Fibroblast of skin of back (primary cell): ENCODE measurements around the gene FMO1.
A peak's percentile ranks its signal among the peaks of the same experiment; 100 is the strongest.

Experiments
- DNase-seq: peaks from one replicate; pipeline ENCODE4 v3.0.0-alpha.2; 2013

The FMO1 gene

DNA sequence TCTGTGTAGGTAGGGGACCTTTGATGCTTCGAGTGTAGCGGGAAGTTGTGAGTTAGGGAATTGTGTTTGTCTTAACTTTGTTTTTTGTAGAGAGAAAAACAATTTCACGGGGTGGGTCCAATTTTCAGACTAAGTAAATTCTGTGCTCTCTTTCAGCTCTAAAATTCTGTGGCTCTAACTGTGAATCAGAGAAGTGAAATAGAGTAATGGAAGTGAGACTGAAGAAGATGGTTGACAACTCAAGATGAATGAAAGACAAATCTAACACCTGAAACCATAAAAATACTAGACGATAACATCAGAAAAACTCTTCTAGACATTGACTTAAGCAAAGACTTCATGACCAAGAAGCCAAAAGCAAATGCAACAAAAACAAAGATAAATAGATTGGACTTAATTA lies 4.4 kb upstream of the FMO1 start:
- no peak for DNase-seq

DNA sequence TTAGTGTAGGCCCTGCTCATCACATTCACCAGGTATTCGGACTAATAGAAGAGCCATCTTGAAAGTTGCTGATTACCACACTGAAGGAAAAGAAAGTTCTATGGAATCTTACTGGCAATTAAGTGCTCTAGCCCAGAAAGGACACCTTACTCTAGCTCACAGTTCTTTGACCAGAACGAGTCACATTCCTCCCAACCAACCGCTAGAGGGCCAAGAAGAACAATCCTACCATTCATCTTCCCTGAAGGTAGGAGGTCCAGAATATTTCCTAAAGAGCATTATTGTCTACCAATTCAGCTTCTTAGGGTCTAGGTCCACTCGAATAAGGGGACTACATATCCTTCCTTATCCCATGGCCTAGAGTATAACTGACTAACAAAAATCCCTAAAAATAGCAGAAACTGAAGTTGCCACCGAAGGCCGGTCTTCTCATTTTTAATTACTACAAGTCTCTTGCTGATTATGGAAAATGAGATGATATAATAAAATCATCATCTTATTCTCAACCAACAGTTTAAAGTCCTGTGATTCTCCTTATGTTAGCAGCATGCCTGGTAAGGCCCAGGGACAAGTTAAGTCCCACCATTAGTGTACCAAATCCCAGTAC lies 2.7 kb upstream of the FMO1 start:
- peak; percentile 44 for DNase-seq

DNA sequence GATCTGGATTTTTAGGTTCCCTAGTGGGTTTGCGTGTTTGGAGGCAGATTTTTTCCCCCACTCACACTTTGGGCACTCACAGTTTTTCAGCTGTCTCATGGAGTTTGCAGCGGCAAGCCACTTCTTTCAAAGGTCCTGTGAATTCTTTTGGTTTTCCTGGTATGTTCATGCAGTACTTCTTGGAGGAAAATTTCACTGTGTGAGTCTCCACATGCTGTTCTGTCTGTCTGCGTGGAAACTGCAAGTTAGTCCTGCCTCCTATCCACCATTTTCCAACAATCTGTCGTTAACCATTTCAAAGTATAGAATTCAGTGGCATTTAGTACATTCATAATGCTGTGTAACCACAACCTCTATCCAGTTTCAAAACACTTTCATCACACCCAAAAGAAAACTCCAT lies 793 bp upstream of the FMO1 start:
- DNase-seq = peak; percentile 20

DNA sequence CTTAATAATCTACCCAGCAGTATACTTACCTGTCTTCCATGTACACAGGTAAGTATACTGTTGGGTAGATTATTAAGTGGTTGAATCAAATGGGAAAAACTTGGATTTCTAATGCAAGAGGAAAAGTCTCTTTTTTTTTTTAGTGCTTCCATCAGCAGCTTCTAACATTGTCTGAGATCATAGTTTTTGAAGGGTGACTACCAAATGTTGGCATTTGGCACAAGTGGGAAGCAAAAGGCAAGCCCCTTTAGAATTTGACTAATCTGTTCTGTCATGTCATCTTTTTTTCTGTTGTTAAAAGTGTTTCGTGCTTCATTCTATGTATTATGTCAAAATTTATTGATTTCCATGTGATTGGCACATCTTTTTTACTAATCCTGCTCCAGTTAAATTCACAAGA lies 547 bp downstream of the FMO1 start:
- DNase-seq = peak; percentile 13

DNA sequence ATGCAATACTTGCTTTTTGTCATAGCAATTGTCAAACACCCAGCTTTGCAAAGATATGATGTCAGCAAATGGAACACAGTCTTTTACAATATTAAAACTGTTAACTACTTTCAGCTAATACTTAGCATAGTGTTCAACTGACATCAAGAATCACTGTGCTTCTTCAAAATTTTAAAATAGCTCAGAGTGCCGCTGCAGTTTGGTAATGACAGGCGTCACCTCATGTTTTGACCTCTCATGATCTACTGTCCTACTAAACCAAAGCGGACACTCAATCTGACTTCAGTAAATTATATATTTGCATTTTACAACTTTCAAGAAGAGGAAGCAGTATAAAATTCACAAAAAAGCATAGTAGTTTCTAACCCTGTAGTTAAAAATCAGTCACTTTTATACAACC lies 2.0 kb downstream of the FMO1 start:
- DNase-seq = no peak

DNA sequence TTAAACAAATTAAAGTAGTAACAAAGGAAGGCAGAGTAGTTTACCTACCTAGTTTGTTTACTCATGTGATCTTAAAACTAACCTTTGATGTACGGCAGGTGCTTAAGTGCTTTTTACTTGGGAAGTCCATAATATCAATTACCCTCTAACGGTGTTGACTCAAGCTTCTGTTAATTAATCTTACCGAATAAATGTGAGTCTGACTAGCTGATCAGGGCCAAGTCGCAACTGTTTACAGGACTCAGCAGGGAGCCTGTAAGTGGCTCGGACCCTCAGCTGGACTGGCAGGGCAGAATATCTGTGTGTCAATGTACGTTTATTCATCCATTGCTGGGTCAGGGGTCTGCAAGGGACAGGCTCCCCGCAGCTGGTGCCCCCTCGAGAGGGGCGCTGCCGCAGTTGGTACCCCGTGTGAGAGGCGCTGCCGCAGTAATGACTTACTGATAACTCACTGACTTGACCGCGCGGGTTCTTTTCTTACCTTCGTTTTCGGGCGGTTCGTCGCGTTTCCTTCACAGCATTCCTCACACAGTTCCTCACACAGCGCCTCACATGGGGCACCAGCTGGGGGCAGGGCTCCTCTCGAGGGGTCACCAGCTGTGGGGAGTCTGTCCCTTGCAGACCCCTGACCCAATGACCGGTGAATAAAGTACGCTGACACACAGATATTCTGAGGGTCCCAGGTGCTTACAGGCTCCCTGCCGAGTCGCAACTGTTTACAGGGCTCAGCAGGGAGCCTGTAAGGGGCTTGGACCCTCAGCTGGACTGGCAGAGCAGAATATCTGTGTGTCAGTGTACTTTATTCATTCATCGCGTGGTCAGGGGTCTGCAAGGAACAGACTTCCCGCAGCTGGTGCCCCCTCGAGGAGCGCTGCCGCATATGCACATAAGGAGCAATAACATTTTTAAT lies 3.0 kb downstream of the FMO1 start:
- DNase-seq = peak; percentile 36

DNA sequence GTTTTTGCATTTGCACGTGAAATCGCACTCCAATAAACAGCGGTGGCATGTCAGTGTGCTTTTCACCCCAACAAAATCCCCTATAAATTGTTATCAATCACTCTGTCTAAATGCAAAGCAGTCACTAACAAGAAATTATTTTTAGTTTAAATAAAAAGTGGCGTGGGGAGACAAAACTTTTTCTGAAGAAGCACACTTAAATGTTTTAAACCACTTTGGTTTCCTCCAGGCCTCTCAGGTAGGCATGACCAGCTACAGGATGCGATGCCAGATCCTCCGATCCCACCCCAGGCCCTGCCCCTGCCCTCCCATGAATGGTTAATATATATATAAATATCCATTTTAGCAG lies 3.6 kb downstream of the FMO1 start:
- no peak for DNase-seq

DNA sequence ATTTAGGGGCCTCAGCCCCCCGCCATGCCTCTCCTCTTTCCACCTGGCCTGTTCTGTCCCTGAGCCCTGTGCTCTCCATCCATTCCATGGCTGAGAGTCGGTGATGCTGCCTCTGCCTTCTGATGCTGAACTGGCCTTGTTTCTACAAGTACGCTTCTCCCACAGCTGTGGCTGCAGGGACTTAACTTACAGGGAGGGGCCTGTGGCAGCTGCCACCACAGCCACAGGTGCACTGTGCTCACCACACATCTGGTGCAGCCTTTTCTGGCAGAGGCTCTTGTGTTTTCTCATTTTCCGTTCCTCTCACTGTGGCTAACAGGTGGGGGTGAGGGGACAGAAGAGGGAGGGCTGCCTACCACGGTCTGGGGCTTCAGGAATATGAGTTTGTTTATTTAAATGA lies 4.2 kb downstream of the FMO1 start:
- no peak for DNase-seq

DNA sequence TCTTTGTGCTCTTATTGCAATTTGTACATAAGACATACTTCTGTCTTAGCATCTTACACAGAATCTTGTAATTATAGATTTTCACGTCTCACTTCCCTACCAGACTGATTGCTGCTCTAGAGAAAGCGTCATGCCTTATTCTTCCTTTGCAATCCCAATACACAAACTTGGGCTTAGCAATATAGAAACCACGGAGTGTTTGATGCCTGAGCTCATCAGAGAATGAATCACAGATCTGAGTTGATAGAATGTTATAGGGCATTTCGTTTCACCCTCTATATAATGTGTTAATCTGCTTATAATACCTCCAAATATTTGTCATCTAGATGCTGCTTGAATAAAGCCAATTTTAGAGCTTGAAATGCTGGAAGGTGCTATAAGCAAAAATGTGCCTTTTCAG lies 6.6 kb downstream of the FMO1 start:
- DNase-seq = peak; percentile 54

DNA sequence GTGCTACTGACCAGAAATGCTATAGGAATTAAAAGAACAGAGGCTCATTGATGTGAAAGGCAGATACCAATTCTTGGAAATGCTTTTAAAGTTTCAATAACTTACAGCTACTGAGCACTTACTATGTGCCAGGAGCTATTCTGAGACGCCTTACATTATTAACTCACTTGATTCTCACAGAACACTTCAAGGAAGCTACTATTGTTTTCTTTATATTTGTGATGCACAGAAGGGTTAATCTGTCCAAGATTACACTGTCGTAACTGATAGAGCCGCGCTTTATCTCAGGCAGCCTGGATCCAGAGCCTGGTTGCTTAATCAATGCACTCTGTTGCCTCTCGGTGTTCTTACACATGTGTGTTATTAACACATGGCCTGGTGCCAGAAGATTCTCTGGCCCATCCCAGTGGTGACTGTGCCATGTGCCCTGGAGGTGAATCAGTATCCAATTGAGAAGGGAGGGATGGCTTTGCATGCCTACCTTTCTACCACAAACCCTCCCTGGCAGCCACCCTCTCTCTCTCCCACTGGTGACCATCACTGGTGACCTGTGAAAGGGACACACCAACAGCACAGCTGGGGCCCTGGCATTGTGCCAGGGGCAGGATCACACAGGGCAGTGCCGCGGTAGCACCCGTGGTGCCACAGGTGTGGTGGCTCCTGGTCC lies 8.8 kb downstream of the FMO1 start:
- peak; percentile 23 for DNase-seq

DNA sequence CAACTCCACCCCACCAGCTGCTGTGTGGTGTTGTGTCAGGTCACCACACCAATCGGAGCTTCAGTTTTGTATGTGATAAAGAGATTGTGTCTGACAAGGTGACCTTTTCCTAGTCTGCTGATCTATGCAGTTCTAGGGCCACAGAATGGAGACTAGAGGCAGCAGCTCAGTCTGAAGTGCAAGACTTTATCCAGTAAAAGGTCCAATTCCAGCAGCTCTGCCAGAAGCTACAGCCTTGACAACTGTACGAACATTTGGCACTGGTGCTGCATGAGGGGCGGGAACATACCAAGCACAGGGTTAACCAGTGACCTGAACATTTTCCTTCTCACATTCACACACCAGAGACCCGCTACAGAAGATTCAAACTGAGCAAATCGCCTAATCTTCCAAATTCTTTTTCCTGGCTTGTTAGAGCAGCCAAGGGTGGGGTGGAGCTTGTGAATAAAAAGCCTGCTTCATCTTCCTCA lies 9.3 kb downstream of the FMO1 start:
- DNase-seq = no peak

DNA sequence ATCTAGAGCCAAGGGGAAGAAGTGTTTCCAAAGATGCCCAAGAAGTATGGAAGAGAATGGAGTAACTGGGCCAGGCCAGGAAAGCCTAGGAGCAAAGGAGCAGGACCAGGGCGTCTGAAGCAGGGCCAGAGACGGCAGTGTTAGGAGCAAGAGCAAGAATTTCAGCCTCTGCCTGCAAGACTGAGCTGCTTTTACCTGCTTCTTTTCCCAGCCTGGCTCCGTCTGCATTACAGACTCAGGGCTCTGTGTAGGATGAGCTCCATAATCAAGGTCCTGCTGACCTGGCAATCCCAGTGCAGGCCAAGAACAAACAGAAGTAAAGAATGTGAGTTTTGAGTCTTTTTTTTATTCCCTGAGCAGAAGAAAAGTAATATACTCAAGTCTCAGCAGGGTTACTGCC lies 10.1 kb downstream of the FMO1 start:
- no peak for DNase-seq

DNA sequence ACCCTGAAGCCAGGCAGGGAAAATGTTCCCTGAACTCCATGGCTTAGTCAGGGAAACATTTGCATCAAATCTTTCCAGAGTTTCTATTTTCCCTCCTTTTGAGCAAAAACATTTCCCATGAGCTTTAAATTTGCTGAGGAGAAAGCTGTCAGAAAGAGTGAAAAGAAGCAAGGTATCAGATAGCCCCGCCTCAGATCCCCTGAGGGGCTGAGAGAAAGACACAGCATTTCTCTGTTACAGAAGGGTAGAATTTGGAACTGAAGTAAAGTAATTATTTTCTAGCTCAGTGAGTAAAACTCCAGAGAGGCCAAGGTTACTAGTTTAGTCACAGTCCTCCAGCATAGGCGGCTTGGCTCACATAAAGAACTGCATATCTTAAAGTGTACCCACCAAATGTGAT lies 10.6 kb downstream of the FMO1 start:
- no peak for DNase-seq

DNA sequence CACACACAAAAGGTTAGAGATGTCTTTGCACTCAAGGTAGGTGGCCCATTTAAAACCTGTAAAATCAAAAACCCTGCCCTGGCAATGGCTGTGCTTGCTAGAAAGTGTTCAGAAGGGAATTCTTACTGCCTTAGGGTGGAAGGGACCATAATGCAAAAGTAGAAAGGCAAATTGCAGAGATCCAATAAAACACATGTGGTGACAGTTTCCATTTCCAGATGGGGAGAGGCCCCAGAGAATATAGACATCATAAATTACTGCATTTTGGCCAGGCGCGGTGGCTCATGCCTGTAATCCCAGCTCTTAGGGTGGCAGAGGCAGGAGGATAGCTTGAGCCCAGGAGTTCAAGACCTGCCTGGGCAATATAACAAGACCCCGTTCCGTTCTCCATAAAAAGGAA lies 13.0 kb downstream of the FMO1 start:
- no peak for DNase-seq

DNA sequence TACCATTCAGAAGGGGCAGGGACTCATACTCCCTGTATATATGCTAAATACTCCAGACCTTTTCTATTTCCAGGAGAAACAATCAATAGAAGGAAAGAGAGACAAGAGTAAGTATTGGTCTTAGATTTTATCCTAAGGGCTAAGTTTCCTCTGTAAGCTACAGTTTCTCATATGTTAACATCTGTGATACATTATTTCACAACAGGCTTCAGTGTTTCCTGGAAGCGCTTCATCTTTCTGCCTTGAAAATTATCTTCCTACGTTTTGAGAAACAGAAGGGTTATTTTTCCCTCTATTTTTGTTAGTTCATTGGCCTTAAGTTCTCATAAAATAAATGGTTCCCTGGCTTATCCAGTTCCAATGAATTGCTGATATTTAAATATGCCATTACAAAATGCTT lies 15.6 kb downstream of the FMO1 start:
- no peak for DNase-seq

DNA sequence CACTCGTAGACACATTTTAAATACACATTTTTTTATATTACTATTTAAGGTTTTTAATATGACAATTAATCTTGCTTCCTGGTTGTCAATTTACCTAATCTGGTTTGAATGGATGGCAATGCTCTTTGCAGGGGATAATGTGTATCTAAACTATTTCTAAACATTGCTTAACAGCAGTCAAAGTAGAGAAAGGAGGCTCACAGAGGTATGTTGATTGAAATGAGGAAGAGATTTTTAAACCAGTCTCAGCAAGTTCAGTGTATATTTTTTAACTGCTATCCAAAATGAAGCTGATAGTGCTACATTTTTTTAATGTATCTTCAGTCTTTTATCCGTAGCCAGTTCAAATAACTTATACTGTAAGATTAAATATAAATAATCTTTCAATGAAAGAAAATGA lies 17.4 kb downstream of the FMO1 start:
- DNase-seq = no peak

DNA sequence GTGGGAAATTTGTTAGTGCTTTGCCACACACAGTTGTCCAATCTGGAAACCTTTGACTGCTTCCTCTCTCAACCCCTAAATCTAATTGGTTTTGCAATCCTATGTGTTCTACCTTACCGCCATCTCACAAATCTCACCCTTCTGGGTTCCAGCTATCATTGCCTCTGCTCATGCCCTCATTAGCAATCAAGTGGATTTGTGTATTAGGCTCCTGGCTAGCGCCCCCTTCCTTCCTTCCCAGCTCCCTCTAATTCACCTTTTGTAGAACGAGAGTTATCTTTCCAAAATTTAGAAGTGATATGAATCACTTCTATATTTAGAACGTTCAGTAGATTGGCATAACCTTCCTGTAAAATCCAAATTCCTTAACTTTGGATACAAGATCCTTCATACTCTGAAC lies 18.6 kb downstream of the FMO1 start:
- DNase-seq = no peak

DNA sequence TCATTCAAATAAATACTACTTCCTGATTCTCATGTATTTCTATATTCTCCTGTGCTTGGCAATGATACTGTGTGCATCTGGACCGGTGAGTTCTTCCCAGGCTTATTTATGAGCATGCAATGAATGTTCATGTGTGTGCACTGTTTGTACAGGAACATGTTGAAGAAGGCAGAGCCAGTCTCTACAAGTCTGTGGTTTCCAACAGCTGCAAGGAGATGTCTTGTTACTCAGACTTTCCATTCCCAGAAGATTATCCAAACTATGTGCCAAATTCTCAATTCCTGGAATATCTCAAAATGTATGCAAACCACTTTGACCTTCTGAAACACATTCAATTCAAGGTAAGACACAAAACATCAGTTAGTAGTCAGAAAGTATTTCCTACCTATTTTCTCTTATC lies 19.1 kb downstream of the FMO1 start:
- peak; percentile 37 for DNase-seq

DNA sequence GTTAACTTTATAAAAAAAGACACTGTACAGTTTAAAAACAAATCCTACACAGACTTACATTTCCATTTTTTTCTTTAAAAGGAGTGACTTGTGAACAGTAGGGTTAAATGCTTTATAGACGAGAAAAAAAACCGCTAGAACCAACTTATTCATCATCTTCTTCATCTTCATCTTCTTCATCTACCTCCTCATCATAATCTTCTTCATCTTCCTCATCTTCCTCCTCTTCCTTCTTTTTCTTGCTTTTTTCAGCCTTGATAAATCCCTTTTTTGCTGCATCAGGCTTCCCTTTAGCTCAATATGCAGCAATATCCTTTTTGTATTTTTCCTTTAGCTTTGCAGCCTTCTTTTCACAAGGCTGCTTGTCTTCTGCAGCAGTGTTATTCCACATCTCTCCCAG lies 22.5 kb downstream of the FMO1 start:
- no peak for DNase-seq

DNA sequence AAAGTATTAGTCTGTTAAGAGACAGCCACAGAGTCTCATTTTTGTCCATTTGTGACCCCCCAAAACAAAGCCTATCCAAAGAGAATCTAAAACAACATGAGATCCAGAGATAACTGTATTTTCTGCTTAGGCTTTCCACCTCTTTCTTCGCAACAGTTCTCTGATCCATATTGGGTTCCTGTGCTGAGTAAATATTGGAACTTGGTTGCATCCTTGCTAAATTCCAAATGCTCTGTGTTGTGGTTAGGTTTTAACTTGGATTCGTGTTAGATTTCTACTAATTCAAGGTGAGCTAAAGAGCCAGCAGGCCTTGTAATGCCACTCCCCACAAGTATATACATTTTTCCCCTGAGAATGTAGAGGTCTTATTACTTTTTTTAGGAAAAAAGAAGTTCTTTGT lies 29.2 kb downstream of the FMO1 start:
- no peak for DNase-seq

DNA sequence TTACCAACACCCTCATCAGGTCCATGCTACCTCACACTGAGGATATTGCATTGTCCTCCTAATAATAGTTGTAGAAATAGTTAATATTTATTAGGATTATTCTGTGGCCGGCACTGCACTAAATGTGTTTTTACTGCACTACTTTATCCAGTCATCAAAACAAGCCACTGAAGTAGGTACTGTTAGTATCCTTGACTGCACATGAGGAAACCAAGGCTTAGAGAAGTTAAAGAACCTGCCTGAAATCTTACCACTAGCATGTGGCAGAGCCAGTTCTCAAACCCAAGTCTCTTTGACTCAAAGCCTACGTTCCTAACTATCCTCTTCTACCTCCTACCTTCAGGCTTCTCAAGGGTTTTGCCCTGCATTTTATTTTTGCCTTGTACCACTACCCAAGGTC lies 30.9 kb downstream of the FMO1 start:
- no peak for DNase-seq

DNA sequence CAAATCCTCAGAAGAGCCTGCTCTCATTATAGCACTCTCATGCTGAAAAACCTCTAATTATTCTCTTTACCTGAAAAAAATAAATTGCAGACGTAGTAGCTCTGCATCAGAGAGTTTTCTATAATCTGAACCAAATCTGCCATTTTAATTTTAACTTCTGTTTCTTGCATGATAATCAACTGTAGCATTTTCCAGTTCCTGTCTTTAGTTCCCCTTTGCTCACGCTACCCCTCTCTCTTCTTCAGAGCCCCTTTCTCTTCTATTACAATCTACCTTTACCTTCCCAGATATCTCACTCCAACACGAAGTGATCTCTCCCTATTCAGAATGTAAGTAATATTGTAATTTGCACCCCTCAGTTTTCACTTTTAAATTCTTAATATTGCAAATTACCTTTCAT lies 31.4 kb downstream of the FMO1 start:
- DNase-seq = no peak

DNA sequence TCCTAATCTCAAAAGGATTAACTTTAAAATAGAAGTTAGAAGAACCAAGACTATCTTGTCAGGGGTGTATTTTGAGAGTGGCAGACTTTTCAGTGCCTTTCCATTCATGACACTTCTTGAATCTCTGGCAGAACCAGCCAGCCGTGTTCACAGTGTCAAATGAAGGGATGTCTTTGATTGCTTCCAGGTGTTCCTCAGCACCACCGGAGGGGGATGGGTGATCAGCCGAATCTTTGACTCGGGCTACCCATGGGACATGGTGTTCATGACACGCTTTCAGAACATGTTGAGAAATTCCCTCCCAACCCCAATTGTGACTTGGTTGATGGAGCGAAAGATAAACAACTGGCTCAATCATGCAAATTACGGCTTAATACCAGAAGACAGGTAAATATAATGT lies 32.3 kb downstream of the FMO1 start:
- no peak for DNase-seq
